Measurements from ENCODE around the gene PRRC2C. TPM values are rescaled to one million over a fixed set of nuclear protein-coding genes. Genes with fewer than 3 reads are reported as not detected.
"Not testable (repeated sequence)": the region's sequence is repeated elsewhere in the genome, so short reads cannot be mapped to it uniquely, and the experiment has no call there.

The PRRC2C gene
- polyA plus RNA-seq, 1 donor from 2014 or later: 42.4 TPM

GRCh38 chr1:171603042-171603441 is 117.7 kb downstream of the PRRC2C start:
- not testable (repeated sequence) for H4K20me1 ChIP-seq (ENCODE audit: insufficient read depth); H3K9ac ChIP-seq (ENCODE audit: low read length); H3K27ac ChIP-seq (ENCODE audit: low read length); H3K9me3 ChIP-seq (ENCODE audit: low read length); H3K9me2 ChIP-seq (ENCODE audit: insufficient read depth, low read length); H3K4me2 ChIP-seq (ENCODE audit: low read length); H3K36me3 ChIP-seq (ENCODE audit: insufficient read depth, low read length); H2AFZ ChIP-seq (ENCODE audit: low read depth, low read length); H3K79me2 ChIP-seq (replicated peaks; ENCODE audit: insufficient read depth, low read length); H3F3A ChIP-seq (ENCODE audit: insufficient read depth, low read length, poor library complexity, severe bottlenecking); H3K27me3 ChIP-seq (ENCODE audit: insufficient read depth, low read depth, low read length); H3K4me3 ChIP-seq (ENCODE audit: low read length)

GRCh38 chr1:171606402-171606941 is 121.1 kb downstream of the PRRC2C start:
- H3K4me2 ChIP-seq (ENCODE audit: low read length): no peak overlapping the region
- no peaks in the 10 kb centered on the region for H3K9me3 ChIP-seq (ENCODE audit: low read length)
- H3K4me3 ChIP-seq (ENCODE audit: low read length): no peak overlapping the region
- no peaks in the 10 kb centered on the region for H3K27me3 ChIP-seq (ENCODE audit: insufficient read depth, low read depth, low read length)
- no peak overlapping the region for H3K9ac ChIP-seq (ENCODE audit: low read length)
- H3K9me2 ChIP-seq (ENCODE audit: insufficient read depth, low read length): no peaks in the 10 kb centered on the region
- H3F3A ChIP-seq (ENCODE audit: insufficient read depth, low read length, poor library complexity, severe bottlenecking): no peaks in the 10 kb centered on the region
- H4K20me1 ChIP-seq (ENCODE audit: insufficient read depth): no peaks in the 10 kb centered on the region
- H3K36me3 ChIP-seq (ENCODE audit: insufficient read depth, low read length): no peaks in the 10 kb centered on the region
- no peak overlapping the region for H3K27ac ChIP-seq (ENCODE audit: low read length)
- TF ChIP-seq SMC3 (conservative IDR thresholded peaks at IDR 0.05; ENCODE audit: poor library complexity) (no peak), EZH2 (IDR thresholded peaks at IDR 0.05; ENCODE audit: borderline replicate concordance, insufficient read depth, low read length, poor library complexity, severe bottlenecking) (no peak), TAF1 (IDR thresholded peaks at IDR 0.05; ENCODE audit: low read depth) (no peak), POLR2AphosphoS5 (IDR thresholded peaks at IDR 0.05) (no peak), CTCF (IDR thresholded peaks at IDR 0.05; ENCODE audit: poor library complexity, severe bottlenecking) (no peak), MXI1 (conservative IDR thresholded peaks at IDR 0.05; ENCODE audit: poor library complexity, severe bottlenecking) (no peak), EP300 (conservative IDR thresholded peaks at IDR 0.05; ENCODE audit: poor library complexity, severe bottlenecking) (no peak), RAD21 (conservative IDR thresholded peaks at IDR 0.05) (no peak)
- TF ChIP-seq, protein P1, sequence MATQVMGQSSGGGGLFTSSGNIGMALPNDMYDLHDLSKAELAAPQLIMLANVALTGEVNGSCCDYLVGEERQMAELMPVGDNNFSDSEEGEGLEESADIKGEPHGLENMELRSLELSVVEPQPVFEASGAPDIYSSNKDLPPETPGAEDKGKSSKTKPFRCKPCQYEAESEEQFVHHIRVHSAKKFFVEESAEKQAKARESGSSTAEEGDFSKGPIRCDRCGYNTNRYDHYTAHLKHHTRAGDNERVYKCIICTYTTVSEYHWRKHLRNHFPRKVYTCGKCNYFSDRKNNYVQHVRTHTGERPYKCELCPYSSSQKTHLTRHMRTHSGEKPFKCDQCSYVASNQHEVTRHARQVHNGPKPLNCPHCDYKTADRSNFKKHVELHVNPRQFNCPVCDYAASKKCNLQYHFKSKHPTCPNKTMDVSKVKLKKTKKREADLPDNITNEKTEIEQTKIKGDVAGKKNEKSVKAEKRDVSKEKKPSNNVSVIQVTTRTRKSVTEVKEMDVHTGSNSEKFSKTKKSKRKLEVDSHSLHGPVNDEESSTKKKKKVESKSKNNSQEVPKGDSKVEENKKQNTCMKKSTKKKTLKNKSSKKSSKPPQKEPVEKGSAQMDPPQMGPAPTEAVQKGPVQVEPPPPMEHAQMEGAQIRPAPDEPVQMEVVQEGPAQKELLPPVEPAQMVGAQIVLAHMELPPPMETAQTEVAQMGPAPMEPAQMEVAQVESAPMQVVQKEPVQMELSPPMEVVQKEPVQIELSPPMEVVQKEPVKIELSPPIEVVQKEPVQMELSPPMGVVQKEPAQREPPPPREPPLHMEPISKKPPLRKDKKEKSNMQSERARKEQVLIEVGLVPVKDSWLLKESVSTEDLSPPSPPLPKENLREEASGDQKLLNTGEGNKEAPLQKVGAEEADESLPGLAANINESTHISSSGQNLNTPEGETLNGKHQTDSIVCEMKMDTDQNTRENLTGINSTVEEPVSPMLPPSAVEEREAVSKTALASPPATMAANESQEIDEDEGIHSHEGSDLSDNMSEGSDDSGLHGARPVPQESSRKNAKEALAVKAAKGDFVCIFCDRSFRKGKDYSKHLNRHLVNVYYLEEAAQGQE (IDR thresholded peaks at IDR 0.05; ENCODE audit: borderline replicate concordance): no peak
- H3K79me2 ChIP-seq (replicated peaks; ENCODE audit: insufficient read depth, low read length): no peaks in the 10 kb centered on the region
- H2AFZ ChIP-seq (ENCODE audit: low read depth, low read length): no peak overlapping the region

GRCh38 chr1:171610385-171610784 is 125.1 kb downstream of the PRRC2C start:
- no peaks in the 10 kb centered on the region for H3K9me2 ChIP-seq (ENCODE audit: insufficient read depth, low read length)
- no peaks in the 10 kb centered on the region for H3K27me3 ChIP-seq (ENCODE audit: insufficient read depth, low read depth, low read length)
- H4K20me1 ChIP-seq (ENCODE audit: insufficient read depth): no peaks in the 10 kb centered on the region
- no peaks in the 10 kb centered on the region for H3K79me2 ChIP-seq (replicated peaks; ENCODE audit: insufficient read depth, low read length)
- no peaks in the 10 kb centered on the region for H3F3A ChIP-seq (ENCODE audit: insufficient read depth, low read length, poor library complexity, severe bottlenecking)
- H2AFZ ChIP-seq (ENCODE audit: low read depth, low read length): no peak overlapping the region
- H3K4me2 ChIP-seq (ENCODE audit: low read length): no peak overlapping the region
- no peak overlapping the region for H3K27ac ChIP-seq (ENCODE audit: low read length)
- no peaks in the 10 kb centered on the region for H3K36me3 ChIP-seq (ENCODE audit: insufficient read depth, low read length)
- H3K9ac ChIP-seq (ENCODE audit: low read length): no peak overlapping the region
- TF ChIP-seq RAD21 (conservative IDR thresholded peaks at IDR 0.05) (no peak), MXI1 (conservative IDR thresholded peaks at IDR 0.05; ENCODE audit: poor library complexity, severe bottlenecking) (no peak), POLR2AphosphoS5 (IDR thresholded peaks at IDR 0.05) (no peak), CTCF (IDR thresholded peaks at IDR 0.05; ENCODE audit: poor library complexity, severe bottlenecking) (no peak), SMC3 (conservative IDR thresholded peaks at IDR 0.05; ENCODE audit: poor library complexity) (no peak), TAF1 (IDR thresholded peaks at IDR 0.05; ENCODE audit: low read depth) (no peak), EP300 (conservative IDR thresholded peaks at IDR 0.05; ENCODE audit: poor library complexity, severe bottlenecking) (no peak), EZH2 (IDR thresholded peaks at IDR 0.05; ENCODE audit: borderline replicate concordance, insufficient read depth, low read length, poor library complexity, severe bottlenecking) (no peak)
- TF ChIP-seq, protein P1 (IDR thresholded peaks at IDR 0.05; ENCODE audit: borderline replicate concordance): no peak
- H3K9me3 ChIP-seq (ENCODE audit: low read length): no peaks in the 10 kb centered on the region
- no peak overlapping the region for H3K4me3 ChIP-seq (ENCODE audit: low read length)
